GM12878 (cell line): ENCODE measurements around the gene DHRS7B. TPM values are rescaled to one million over a fixed set of nuclear protein-coding genes. Genes with fewer than 3 reads are reported as not detected.

Experiments used
- CHD2 ChIP-seq: IDR thresholded peaks from 2 replicates; pipeline ENCODE4 v1.6.1; 2011; ENCODE audit warnings: low read depth, low read length, improper control_type of control experiment, borderline replicate concordance
- E4F1 ChIP-seq: fragments of 450-650 bp; IDR thresholded peaks from 2 replicates; pipeline ENCODE4 v1.6.1; 2018; ENCODE audit warnings: borderline replicate concordance, mild to moderate bottlenecking; ENCODE audit not compliant: partially characterized antibody
- FOXM1 ChIP-seq: IDR thresholded peaks from 2 replicates; pipeline ENCODE4 v1.6.1; 2012; ENCODE audit warnings: low read depth, mild to moderate bottlenecking, inconsistent platforms, low read length, moderate library complexity
- HSF1 ChIP-seq: fragments of 150-350 bp; IDR thresholded peaks from 2 replicates; pipeline ENCODE4 v1.6.1; 2014; ENCODE audit warnings: mild to moderate bottlenecking, low read depth, low read length
- IRF3 ChIP-seq: fragments of 450-650 bp; IDR thresholded peaks from 2 replicates; pipeline ENCODE4 v1.6.1; 2014; ENCODE audit warnings: mild to moderate bottlenecking
- JUND ChIP-seq: IDR thresholded peaks from 2 replicates; pipeline ENCODE4 v1.6.1; 2012; ENCODE audit warnings: low read depth, mild to moderate bottlenecking, low read length, improper control_type of control experiment, moderate library complexity
- PAX8 ChIP-seq: fragments of 450-650 bp; IDR thresholded peaks from 2 replicates; pipeline ENCODE4 v1.6.1; 2017; ENCODE audit warnings: mild to moderate bottlenecking, moderate library complexity
- PML ChIP-seq: IDR thresholded peaks from 2 replicates; pipeline ENCODE4 v1.6.1; 2012; ENCODE audit warnings: low read length, inconsistent platforms
- POLR2AphosphoS2 ChIP-seq: IDR thresholded peaks from 2 replicates; pipeline ENCODE4 v1.6.1; 2011; ENCODE audit warnings: low read depth, mild to moderate bottlenecking, low read length, improper control_type of control experiment, moderate library complexity
- SMC3 ChIP-seq: IDR thresholded peaks from 2 replicates; pipeline ENCODE4 v1.6.1; 2011; ENCODE audit warnings: low read length, improper control_type of control experiment, borderline replicate concordance
- ZZZ3 ChIP-seq: IDR thresholded peaks from 2 replicates; pipeline ENCODE4 v1.6.1; 2011; ENCODE audit warnings: low read depth; ENCODE audit not compliant: control insufficient read depth, insufficient read length
- polyA plus RNA-seq, 11 experiments: library from polyadenylated mRNA; depleted of rRNA in 4 of 11; unstranded in 6 of 11; stranded (reverse) in 5 of 11; fragments of >200 nt; fragmentation: Nextera tagmentation in 4 of 11; fragmentation: Illumina TruSeq in 1 of 11; extraction: Ambion mirVana in 4 of 11; extraction: Trizol in 1 of 11; gene quantifications; 1 replicate in 1 of 11; 2 replicates in 10 of 11; pipeline versions ENCODE4 v1.2.1 to v1.2.3, GENCODE V29; 2011 to 2016; ENCODE audit warnings: inconsistent platforms in 2 of 11, missing spikeins in 2 of 11, low read depth in 1 of 11
- total RNA-seq, 4 experiments: library from RNA; depleted of rRNA in 3 of 4; stranded (reverse); fragments of >200 nt in 3 of 4; fragmentation: Illumina TruSeq in 1 of 4; extraction: Trizol in 1 of 4; gene quantifications; 2 replicates each; pipeline versions ENCODE4 v1.2.1 to v1.2.3, GENCODE V29; 2013 to 2021
- TF ChIP-seq, protein P1 (sequence below): fragments of 450-650 bp; IDR thresholded peaks from 2 replicates; pipeline ENCODE4 v1.6.1; 2018; ENCODE audit warnings: mild to moderate bottlenecking, low read depth, moderate library complexity; ENCODE audit not compliant: partially characterized antibody
- TF ChIP-seq, protein P2 (sequence below): IDR thresholded peaks from 2 replicates; pipeline ENCODE4 v1.6.1; 2011; ENCODE audit warnings: mild to moderate bottlenecking, low read depth, low read length, moderate library complexity; ENCODE audit not compliant: insufficient replicate concordance
- TF ChIP-seq, protein P3 (sequence below): fragments of 450-650 bp; formaldehyde crosslinking; IDR thresholded peaks from 2 replicates; pipeline ENCODE4 v1.4.0; 2020; ENCODE audit warnings: mild to moderate bottlenecking, moderate library complexity

Gene DHRS7B
- total and polyA plus RNA-seq, 10 of the 15 experiments (the other 5 are each of a cell fraction or from before 2014, with no cell fraction given): 11.1 to 35.6 (median 23.0) TPM

GRCh38 chr17:21214015-21214776, 87.4 kb downstream of the DHRS7B start, which contains the start of gene TMEM11 (continued):
- TF ChIP-seq IRF3 (no peak), ZZZ3 (no peak), PAX8 (no peak), SMC3 (no peak), PML (no peak), JUND (no peak), CHD2 (peak; percentile 98), E4F1 (peak; percentile 55), HSF1 (0 out of 2 replicates have a peak, but pooled peaks have one; percentile 15), POLR2AphosphoS2 (0 out of 2 replicates have a peak, but pooled peaks have one; percentile 47), FOXM1 (no peak)
- TF ChIP-seq, protein P1, sequence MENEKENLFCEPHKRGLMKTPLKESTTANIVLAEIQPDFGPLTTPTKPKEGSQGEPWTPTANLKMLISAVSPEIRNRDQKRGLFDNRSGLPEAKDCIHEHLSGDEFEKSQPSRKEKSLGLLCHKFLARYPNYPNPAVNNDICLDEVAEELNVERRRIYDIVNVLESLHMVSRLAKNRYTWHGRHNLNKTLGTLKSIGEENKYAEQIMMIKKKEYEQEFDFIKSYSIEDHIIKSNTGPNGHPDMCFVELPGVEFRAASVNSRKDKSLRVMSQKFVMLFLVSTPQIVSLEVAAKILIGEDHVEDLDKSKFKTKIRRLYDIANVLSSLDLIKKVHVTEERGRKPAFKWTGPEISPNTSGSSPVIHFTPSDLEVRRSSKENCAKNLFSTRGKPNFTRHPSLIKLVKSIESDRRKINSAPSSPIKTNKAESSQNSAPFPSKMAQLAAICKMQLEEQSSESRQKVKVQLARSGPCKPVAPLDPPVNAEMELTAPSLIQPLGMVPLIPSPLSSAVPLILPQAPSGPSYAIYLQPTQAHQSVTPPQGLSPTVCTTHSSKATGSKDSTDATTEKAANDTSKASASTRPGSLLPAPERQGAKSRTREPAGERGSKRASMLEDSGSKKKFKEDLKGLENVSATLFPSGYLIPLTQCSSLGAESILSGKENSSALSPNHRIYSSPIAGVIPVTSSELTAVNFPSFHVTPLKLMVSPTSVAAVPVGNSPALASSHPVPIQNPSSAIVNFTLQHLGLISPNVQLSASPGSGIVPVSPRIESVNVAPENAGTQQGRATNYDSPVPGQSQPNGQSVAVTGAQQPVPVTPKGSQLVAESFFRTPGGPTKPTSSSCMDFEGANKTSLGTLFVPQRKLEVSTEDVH: no peak
- TF ChIP-seq, protein P2, sequence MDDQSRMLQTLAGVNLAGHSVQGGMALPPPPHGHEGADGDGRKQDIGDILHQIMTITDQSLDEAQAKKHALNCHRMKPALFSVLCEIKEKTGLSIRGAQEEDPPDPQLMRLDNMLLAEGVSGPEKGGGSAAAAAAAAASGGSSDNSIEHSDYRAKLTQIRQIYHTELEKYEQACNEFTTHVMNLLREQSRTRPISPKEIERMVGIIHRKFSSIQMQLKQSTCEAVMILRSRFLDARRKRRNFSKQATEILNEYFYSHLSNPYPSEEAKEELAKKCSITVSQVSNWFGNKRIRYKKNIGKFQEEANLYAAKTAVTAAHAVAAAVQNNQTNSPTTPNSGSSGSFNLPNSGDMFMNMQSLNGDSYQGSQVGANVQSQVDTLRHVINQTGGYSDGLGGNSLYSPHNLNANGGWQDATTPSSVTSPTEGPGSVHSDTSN: no peak
- TF ChIP-seq, protein P3, sequence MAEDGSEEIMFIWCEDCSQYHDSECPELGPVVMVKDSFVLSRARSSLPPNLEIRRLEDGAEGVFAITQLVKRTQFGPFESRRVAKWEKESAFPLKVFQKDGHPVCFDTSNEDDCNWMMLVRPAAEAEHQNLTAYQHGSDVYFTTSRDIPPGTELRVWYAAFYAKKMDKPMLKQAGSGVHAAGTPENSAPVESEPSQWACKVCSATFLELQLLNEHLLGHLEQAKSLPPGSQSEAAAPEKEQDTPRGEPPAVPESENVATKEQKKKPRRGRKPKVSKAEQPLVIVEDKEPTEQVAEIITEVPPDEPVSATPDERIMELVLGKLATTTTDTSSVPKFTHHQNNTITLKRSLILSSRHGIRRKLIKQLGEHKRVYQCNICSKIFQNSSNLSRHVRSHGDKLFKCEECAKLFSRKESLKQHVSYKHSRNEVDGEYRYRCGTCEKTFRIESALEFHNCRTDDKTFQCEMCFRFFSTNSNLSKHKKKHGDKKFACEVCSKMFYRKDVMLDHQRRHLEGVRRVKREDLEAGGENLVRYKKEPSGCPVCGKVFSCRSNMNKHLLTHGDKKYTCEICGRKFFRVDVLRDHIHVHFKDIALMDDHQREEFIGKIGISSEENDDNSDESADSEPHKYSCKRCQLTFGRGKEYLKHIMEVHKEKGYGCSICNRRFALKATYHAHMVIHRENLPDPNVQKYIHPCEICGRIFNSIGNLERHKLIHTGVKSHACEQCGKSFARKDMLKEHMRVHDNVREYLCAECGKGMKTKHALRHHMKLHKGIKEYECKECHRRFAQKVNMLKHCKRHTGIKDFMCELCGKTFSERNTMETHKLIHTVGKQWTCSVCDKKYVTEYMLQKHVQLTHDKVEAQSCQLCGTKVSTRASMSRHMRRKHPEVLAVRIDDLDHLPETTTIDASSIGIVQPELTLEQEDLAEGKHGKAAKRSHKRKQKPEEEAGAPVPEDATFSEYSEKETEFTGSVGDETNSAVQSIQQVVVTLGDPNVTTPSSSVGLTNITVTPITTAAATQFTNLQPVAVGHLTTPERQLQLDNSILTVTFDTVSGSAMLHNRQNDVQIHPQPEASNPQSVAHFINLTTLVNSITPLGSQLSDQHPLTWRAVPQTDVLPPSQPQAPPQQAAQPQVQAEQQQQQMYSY: no peak
